Ascending aorta (tissue), 2 donors: Measurements from ENCODE around the gene AKT2. TPM values are rescaled to one million over a fixed set of nuclear protein-coding genes. Genes with fewer than 3 reads are reported as not detected.
"Not testable (repeated sequence)": the region's sequence is repeated elsewhere in the genome, so short reads cannot be mapped to it uniquely, and the experiment has no call there.

ENCODE experiments used
- DNase-seq, 2 donors: peaks; one replicate each; pipeline ENCODE4 v3.0.0-alpha.2; 2019; ENCODE audit warnings: low spot score in 2 of 2
- H3K27ac ChIP-seq, 2 donors: fragments of 200-600 bp; sonication (generic); one replicate each; pipeline ENCODE4 v1.5.1; 2016 to 2017; ENCODE audit warnings: mild to moderate bottlenecking in 1 of 2
- H3K27me3 ChIP-seq: fragments of 200-600 bp; sonication (generic); one replicate; pipeline ENCODE4 v1.5.1; 2017
- H3K36me3 ChIP-seq, 2 donors: fragments of 200-600 bp; sonication (generic); one replicate each; pipeline ENCODE4 v1.5.1; 2016
- H3K4me1 ChIP-seq, 2 donors: fragments of 200-600 bp; sonication (generic); one replicate each; pipeline ENCODE4 v1.5.1; 2016 to 2017; ENCODE audit warnings: mild to moderate bottlenecking in 1 of 2
- H3K4me3 ChIP-seq, 2 donors: fragments of 200-600 bp; sonication (generic); one replicate each; pipeline ENCODE4 v1.5.1; 2016 to 2017; ENCODE audit warnings: mild to moderate bottlenecking in 1 of 2
- H3K9me3 ChIP-seq, 2 donors: fragments of 200-600 bp; sonication (generic); one replicate each; pipeline ENCODE4 v1.5.1; 2016
- CTCF ChIP-seq, 3 experiments: fragments of 200-600 bp in 2 of 3; fragments of 450-650 bp in 1 of 3; sonication (generic) in 2 of 3; IDR thresholded peaks; one replicate each; pipeline ENCODE4 v1.5.1; 2016 to 2019; ENCODE audit warnings: antibody characterized with exemption in 3 of 3, mild to moderate bottlenecking in 1 of 3, moderate library complexity in 1 of 3
- intact Hi-C: fragments of 100-400 bp; cut with DNase I; formaldehyde crosslinking; loops from one replicate; pipeline ENCODE4 v1.15.1; 2023
- total RNA-seq: library from RNA; depleted of rRNA; stranded (reverse); fragments of >200 nt; gene quantifications from one replicate; pipeline ENCODE4 v1.1.0, GENCODE V29; 2016

AKT2 gene
- 137 TPM for total RNA-seq

- TF ChIP-seq CTCF (IDR thresholded peaks at IDR 0.05) = no peak
- H3K4me1 ChIP-seq = peaks cover 14 to 31% of the 10 kb centered on the region in 2 donors
- intact Hi-C loops = loop anchor here (2.0 to 10.0 kb wide), 8 partner anchors 62 to 980 kb away; partner anchors contain the start of genes C19orf47, FBL, HNRNPUL1 and LTBP4
- H3K4me3 ChIP-seq = peak within 1 kb of the TSS; percentile 71 to 83
- DNase-seq = no peak
- no peaks in the 10 kb centered on the region for H3K9me3 ChIP-seq
- H3K36me3 ChIP-seq = no peaks in the 10 kb centered on the region
- H3K27me3 ChIP-seq = no peaks in the 10 kb centered on the region
- H3K27ac ChIP-seq = peak within 1 kb of the TSS; percentile 84 to 97
Observed at GRCh38 chr19:40284501-40285352, at the start of gene AKT2. Gene AKT2, minus strand, starts transcription at chr19:40285345. Its CDS starts 20,078 bp downstream, at chr19:40265267.

GRCh38 chr19:40333083-40333482 lies 47.9 kb upstream of the AKT2 start:
- H3K9me3 ChIP-seq = not testable (repeated sequence)

DNA sequence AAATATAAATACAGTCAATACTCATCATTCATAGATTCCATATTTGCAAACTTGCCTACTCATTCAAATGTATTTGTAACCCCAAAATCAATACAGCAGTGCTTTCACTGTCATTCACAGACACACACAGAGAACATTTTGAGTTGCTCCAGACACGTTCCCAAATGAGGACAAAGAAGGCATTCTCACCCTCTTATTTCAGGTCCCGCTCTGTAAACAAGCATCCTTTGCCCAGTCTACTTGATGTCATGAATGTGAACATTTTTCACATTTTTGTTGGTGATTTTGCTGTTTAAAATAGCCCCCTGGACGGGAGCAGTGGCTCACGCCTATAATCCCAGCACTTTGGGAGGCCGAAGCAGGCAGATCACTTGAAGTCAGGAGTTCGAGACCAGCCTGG lies 47.5 kb upstream of the AKT2 start:
- intact Hi-C loops = no loop called here
- H3K27me3 ChIP-seq = no peaks in the 10 kb centered on the region
- no peaks in the 10 kb centered on the region for H3K9me3 ChIP-seq
- no peak overlapping the region for H3K27ac ChIP-seq
- H3K4me1 ChIP-seq = no peaks in the 10 kb centered on the region
- H3K4me3 ChIP-seq = no peak overlapping the region
- no peak for DNase-seq
- TF ChIP-seq CTCF (IDR thresholded peaks at IDR 0.05) = no peak
- H3K36me3 ChIP-seq = peaks cover 78 to 86% of the 10 kb centered on the region in 2 donors

More at GRCh38 chr19:40333083-40333482, 47.9 kb upstream of the AKT2 start:
- H3K4me1 ChIP-seq, intact Hi-C loops, H3K4me3 ChIP-seq, H3K27ac ChIP-seq, DNase-seq, H3K27me3 ChIP-seq: not testable (repeated sequence)
- peaks cover 74 to 82% of the 10 kb centered on the region in 2 donors for H3K36me3 ChIP-seq

DNA sequence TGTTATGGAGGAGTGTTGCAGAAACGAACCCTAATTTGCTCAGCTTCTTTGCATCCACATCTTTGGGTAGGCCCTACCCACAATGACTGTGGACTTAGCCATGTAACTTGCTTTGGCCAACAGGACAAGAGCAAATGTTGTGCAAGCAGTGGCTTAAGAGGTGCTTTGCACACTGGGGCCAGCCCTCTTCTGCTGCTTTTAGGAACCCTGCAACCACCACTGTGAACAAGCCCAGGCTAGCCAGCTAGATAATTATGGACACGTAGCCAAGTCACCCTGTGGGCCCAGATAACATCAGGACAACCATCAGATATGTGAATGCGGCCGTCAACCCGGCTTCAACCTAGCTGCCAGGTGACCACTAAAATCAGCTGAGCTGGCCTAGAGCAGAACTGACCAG lies 45.9 kb upstream of the AKT2 start:
- no peak overlapping the region for H3K4me3 ChIP-seq
- H3K4me1 ChIP-seq = no peaks in the 10 kb centered on the region
- H3K27ac ChIP-seq = no peak overlapping the region
- H3K36me3 ChIP-seq = peaks cover 90 to 96% of the 10 kb centered on the region in 2 donors
- intact Hi-C loops = no loop called here
- H3K27me3 ChIP-seq = no peaks in the 10 kb centered on the region
- DNase-seq = no peak
- H3K9me3 ChIP-seq = no peaks in the 10 kb centered on the region
- TF ChIP-seq CTCF (IDR thresholded peaks at IDR 0.05) = no peak

- no peak overlapping the region for H3K4me3 ChIP-seq
- H3K27ac ChIP-seq = no peak overlapping the region
- H3K9me3 ChIP-seq = no peaks in the 10 kb centered on the region
- peaks cover 94 to 99% of the 10 kb centered on the region in 2 donors for H3K36me3 ChIP-seq
- no peak for TF ChIP-seq CTCF (IDR thresholded peaks at IDR 0.05)
- H3K27me3 ChIP-seq = no peaks in the 10 kb centered on the region
- intact Hi-C loops = no loop called here
- DNase-seq = no peak
- no peaks in the 10 kb centered on the region for H3K4me1 ChIP-seq
Observed at GRCh38 chr19:40326201-40326600, 41.1 kb upstream of the AKT2 start.

DNA sequence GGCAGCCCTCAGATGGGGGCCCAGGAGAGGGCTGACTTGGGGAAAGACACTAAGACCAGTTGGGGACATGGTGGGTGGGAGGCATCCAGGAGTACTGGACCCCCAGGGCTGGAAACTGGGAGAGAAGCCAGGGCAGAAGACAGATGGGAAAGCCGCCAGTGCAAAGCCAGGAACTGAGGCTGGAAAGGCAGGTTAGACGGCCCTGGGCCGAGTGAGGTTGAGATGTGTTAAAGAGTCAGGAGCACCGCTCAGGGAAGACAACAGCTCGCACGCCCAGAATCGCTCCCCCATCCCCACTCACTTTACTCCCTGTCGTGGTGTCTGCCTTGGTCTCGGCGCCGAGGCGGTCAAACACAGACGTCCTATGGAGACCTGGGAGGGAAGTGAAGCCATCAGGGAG lies 38.6 kb upstream of the AKT2 start:
- intact Hi-C loops = no loop called here
- H3K27ac ChIP-seq = no peak overlapping the region
- no peak overlapping the region for H3K4me3 ChIP-seq
- TF ChIP-seq CTCF (IDR thresholded peaks at IDR 0.05) = no peak
- peaks cover 80 to 83% of the 10 kb centered on the region in 2 donors for H3K36me3 ChIP-seq
- no peaks in the 10 kb centered on the region for H3K9me3 ChIP-seq
- no peak for DNase-seq
- no peaks in the 10 kb centered on the region for H3K4me1 ChIP-seq
- H3K27me3 ChIP-seq = no peaks in the 10 kb centered on the region
